Hematopoietic multipotent progenitor cell treated with erythropoietin and hydrocortisone succinate and interleukin-3 and kit ligand, for 4 days (in vitro differentiated cells): ENCODE measurements around the gene VSNL1.

Source experiments
- DNase-seq: peaks from one replicate; pipeline ENCODE4 v3.0.0-alpha.2; 2015

Gene VSNL1

DNA sequence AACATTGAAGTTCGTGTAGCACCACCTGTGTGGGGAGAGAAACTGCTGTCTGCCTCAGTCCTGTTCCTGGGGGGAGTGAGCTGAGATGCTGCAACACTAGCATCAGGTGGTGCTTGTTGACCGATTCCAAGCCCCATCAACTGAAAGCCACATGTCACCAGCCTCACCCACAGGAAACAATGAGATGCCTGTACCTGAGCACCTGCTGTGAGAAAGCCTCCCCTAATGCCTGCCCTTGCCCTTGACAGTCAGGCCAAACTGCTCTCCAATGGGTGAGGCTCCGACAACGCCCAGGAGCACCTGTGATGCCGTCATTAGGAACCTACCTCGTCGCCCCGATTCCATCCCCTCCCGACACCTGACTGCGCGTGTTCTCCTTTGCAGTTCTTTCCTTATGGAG lies 108.5 kb downstream of the VSNL1 start:
- DNase-seq: no peak

DNA sequence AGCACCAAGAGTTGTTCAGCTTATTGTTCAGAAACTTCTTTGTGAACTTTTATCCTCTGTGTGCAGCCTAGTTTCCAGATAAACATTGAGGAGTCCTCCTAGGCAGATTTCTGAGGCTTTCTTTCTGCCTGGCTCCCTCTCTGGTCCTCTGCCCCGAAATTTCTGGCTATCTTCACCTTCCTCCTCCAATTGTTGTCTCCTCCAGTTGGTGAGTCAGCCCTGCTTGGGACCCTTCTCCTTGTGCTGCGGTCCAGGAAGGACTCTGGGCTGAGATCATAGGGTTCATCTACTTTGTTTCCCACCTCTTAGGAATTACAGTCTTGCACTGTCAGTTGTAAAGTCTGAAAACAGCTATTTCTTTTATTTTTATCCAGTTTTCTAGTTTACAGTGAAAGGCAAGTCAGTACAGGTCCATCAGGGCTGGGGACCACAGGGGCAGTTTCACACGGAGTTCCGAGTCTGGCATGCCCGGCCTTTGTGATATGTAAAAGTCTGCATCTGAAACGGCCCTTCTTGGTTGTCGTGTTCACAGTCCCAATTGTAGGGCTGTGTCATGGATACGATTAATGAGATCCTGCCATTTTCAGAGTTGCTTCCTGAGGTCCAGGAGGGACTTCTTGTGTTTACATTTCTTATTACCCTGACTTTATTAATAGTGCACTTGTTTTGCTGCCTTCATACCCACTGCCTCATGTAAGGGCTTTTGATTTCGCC lies 112.3 kb downstream of the VSNL1 start:
- DNase-seq: no peak

DNA sequence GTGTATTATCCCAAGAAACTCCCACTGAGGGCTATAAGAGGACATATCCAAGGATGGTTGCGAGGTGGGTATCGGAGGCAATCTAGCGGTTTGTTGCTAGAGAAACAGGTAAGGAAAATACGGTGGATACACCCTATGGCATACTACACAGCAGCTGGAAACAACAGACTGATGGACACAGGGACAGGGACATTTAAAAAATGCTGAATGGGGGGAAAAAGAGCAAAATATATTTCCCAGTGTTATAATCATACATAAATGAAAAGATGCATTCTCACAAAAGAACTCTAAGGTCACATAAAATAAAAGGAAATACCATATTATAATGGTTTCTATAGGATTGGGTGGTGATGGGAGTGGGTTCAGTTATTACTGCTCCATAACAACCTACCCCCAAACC lies 117.3 kb downstream of the VSNL1 start:
- no peak for DNase-seq

DNA sequence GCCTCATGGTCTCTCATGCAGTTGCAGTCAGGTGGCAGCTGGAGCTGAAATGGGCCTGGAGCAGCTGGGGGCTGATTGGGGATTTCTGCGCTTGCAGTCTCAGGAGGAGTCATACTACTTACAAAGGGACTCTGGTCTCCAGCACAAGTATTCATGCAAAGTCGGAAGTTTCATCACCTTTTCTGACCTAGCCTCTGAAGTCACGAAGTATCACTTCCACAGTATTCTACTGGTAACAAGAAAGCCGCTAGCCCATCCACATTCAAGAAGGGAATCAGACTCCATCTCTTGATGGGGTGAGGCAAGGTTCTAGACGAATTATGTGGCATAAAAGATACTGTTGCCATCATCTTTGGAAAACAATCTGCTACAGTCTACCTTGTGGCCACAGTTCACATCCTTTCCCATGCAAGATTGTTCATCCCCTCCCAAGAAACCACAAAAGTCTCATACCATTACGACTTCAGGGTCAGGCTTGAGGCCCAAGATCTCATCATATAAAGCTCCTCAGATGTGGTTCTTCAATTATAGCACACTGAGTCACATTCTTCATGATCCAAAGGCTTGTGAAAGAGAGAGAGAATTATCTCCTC lies 117.9 kb downstream of the VSNL1 start:
- DNase-seq: no peak

DNA sequence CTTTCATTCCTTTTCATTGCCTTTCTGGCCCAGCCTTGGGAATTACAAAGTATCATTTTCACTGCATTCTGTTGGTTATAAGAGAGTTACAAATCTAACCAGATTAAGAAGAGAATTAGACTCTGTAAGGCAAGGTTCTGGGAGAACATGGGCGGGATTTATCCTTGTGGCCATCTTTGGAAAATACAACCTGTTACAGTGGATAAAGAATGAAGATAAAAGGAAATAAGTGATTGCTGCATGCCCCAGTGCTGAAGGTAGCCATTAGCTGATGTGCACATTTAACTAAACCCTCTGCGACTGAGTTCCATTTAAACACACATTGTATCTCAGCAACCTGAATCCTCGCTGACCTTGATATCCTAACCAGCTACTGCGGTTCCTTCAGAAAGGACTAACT lies 119.7 kb downstream of the VSNL1 start:
- DNase-seq: no peak

DNA sequence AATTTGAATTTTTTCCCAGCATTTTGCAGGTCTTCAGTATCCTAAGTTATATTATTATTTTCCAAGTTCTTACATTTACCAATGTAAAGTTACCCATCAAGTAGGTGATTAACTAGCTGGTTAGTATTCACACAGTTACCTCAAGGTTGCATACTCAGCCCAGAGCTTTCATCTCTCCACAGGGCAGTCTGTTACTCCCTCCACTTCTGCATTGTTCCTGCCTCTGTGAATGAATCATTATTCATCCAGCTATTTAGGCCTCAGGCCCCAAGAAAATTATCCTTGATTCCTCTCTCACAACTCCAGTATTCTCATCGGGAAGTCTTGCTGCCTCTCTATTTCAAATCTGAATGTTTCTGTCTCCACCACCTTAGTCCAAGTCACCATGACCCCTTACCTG lies 121.0 kb downstream of the VSNL1 start:
- no peak for DNase-seq

DNA sequence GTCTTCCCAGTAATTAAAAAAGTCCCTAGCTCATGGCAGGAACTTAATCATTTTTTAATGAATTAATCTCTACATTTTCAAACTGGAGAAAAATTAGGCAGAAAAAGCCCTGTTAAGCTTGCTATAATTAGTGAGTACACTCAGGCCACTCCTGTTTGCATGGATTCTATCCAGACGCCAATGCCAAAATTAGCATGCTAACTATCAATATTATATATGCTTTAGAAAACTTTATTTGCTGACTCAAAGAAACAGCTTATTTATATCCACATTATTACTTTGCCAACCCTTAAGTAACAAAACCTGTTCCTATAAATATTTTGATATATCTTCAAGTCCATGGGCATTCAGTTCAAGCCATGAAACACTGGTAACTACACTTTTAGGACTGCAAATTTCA lies 122.2 kb downstream of the VSNL1 start:
- DNase-seq: no peak

DNA sequence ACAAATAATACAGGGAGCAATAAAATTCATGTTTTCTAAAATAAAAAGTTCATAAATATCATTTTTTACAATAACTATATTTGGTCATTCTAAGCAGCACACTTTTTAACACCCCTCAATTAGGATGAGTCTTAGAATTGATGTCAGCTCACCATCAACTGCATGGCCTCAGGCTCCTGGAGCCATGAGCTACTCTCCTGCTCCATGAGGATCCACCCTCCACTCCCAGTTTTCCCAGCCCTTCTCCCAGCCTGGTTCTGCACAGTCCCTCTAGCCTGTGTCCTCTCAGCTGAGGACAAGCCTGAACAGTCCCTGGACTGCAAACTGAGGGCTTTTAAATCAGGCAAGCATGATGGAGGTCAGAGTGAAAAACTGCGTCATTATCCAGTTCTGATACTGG lies 124.0 kb downstream of the VSNL1 start:
- DNase-seq: no peak

DNA sequence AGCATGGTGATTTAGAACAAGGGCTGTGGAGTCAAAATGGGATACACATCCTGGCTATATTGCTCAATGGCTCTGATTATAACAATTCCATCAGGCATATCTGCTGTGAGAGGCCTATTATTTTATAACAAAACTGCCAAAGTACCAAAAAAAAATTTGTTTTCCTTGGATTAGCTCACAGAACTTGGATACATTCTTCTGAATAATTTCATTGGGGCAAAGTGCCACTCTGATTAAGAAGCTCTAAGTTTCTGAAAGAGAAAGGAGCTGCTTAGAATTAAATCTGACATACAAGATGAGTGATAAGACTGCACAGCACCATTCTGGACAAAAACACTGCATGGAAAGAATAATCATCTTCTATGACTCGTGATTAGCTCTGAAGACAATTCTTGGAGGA lies 127.4 kb downstream of the VSNL1 start:
- no peak for DNase-seq

DNA sequence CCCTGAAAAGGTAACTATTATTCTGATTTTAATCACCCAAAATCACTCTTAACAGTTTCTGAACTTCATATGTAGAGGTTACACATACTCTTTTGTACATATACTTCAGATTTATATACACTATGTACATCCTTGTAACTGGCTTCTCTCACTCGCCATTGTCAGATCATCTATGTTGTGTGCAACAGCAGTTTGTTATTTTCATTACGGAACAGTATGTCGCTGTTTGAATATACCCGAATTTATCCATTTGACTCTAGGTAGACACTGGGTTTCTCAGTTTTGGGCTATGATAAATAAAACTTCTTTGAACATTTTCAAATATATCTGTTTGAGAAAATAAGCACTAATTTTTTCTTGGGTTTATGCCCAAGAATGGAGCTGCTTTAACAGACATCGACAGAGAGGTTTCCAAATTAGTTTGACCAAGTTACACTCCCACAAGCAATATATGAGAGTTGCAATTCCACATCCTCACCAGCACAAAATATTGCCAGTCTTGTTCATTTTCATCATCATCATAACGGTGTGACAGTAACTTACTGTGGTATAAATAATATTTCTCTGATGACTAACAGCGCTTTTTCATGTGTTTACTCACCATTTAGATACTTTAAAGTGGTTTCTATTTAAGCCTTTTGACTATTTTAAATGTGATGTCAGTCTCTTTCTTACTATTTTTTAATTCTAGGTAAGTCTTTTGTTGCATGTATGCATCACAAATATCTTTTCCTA lies 132.3 kb downstream of the VSNL1 start:
- DNase-seq: no peak

DNA sequence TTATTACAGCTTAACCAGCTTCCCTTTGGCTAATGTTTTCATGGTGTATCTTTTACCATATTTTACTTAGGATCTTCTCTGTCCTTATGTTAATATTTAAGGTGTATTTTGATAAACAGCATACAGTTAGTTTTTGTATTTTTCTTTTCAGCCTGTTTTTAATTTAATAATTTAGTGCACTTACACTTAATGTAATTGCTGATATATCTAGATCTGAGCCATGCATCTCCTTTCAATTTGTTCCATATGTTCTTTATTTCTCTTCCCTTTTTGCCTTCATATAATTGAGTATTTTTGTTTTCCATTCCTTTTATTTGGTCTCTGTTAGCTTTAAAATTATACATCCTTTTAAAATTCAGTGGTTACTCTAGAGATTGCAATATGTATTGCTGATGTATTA lies 134.3 kb downstream of the VSNL1 start:
- no peak for DNase-seq

DNA sequence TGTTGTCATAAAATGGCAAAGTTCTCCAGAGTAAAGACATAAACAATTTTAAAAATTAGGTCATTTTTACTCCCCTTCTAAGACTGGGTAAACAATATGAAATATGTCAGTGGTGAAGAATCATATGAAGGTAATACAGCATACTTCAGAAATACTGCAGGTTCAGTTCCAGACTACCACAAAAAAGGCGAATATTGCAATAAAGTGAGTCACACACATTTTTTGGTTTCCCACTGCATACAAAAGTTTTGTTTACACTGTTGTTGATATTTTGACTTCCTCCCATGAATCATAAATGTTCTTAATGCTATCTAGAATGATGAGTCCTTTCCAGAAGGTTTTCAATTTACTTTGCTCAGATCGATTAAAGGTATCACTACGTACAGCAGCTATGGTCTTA lies 139.6 kb downstream of the VSNL1 start:
- no peak for DNase-seq

DNA sequence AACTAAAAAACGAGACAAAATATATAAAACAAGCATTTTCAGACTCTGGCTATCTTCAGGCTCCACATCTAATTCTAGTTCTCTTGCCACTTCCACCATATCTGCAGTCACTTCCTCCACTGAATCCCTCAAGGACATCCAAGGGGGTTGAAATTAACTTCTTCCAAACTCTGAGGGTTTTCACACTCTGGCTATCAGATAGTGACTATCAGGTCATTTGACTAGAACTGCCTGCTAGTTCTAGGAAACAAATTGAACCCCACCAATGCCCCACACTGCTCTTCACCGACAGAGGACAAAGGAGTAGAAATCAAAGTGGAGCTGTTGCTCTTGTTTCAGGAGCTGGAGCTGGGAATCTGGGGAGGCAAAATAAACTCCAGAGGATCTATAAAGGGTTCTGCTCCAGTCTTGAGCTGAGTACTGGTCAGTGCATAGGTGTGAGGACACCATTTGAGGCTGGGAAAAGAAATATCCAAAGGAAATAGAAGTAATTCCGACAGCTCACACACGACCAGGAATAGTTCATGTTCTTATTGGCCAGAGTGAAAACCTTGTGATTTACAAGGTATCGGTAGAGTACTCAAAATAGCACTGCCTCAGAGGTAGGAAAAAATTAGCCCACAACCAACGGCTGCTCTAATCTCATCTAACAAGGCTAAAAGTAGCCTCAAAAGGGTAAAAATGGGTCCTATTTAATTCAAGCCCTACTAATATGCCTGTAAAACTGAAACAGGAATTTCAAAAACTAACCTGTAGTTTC lies 141.8 kb downstream of the VSNL1 start:
- no peak for DNase-seq

DNA sequence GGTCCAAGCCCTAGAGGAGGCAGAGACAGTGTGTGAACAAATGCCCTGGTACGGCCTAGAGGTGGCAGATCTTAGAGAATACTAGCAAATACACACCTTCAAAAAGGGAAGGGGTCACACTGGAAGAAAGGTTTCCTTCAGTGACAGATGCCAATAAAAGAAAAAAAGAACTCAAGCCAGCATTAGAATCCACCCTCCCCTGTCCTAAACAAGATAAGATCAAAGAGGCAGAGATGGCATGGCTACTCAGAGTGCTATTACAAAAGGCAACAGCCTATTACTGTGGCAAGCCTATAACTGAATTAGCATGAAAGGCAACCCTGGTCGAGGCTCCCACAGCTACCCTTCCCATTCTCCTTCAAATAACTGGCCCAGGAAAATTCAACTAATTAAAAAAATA lies 143.5 kb downstream of the VSNL1 start:
- DNase-seq: no peak

DNA sequence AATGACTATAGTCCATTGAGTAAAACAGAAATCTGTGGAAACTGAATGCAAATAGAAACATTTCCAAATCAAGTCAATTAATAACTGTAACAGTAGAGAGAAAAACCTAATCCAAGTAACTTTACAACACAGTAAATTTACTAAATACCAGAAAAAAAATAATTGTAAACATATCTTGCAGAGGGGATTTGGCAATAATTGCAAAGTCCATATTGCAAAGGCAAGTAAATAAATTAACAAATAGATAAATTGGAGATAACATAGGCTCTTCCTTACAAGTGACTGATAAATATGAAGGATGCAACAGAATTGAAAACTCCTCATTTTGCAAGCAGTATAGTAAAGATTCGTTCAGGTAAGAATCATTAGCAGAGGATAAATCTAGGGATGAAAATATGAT lies 148.1 kb downstream of the VSNL1 start:
- no peak for DNase-seq

DNA sequence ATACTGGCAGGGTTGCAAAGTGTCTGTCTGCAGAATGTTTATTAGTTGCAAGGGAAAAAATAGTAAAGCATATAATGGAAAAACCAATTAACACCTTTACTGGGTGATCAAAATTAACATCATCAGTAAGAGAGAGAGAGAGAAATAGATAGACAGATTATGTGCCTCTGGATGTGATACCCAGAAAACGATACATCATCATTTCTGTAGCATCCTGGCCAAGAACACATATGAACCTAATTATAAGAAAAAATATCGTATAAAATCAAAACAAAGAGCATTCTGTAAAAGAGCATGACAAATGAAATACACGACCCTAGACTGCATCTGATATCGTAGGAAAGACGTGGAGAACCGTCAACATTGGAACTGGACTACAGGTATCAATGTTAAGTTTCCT lies 148.5 kb downstream of the VSNL1 start:
- DNase-seq: no peak

DNA sequence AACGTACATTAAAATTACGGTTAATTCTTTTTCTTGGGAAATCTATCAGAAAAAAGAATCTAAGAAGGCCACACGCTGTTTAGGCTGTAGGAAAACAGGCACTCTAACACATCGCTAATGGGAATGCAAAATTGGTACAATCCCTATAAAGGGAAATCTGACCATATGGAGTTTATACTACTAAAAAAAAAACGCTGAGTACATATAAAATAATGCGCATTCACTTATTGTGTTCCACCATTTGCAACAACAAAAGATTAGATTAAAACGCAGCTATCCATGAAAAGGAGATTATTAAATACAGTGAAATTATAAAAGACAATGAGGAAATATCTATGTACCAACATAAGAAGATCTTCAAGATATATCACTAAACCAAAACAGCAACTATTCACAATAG lies 150.3 kb downstream of the VSNL1 start:
- DNase-seq: no peak
